Measurements from ENCODE around the gene CDK11B.
A peak's percentile ranks its signal among the peaks of the same experiment; 100 is the strongest.
"Not testable (repeated sequence)": the region's sequence is repeated elsewhere in the genome, so short reads cannot be mapped to it uniquely, and the experiment has no call there.

Gene CDK11B

DNA sequence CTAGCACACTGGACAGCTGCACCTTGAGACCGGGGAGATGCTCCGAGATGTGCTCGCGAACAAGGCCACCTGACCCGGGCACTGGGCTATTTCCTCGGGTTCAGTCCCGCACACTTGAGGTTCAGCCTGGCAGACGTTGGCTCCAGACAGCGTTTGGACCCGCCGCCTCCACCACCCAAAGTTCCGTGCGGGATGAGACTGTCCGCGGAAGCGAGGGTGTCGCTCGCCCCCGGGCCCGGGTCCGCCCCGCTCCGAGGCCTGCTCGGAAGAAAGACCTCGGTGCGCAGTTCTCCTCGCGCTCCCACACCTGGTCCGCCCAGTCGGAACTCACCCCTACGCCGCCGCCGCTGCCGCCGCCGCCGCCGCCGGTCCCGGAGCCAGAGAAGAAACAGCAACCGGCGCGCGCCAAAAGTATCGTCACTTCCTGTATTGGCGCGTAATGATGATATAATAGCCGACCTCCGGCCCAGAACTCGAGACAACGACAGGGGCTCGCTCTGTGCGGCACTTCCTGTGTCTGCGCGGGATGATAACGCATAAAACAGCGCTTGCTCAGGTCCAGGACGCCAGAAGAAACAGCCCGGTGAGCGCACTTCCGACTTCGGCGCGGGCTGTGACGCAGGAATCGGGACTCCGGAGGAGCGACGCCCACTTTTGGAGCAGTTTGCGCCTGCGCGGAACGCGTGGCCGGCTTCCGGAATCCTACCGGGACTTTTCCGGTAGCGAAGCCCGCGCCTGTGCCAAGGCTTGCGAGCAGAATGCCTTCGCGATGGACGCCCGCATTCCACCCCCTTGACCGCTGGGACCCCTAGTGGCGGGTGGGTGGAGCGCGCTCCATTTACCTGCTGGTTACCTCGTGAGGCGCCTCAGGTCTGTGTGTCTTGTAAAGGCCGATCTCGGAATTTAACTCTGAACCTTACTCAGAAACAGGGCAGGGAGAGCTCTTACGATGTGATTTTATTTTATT lies at the start of gene CDK11B:
TSS of gene CDK11B (minus strand) at position 422 of the 967 bp plus-strand sequence. CDS start 1,519 bp downstream, outside the sequence.
- TF ChIP-seq, protein P1, sequence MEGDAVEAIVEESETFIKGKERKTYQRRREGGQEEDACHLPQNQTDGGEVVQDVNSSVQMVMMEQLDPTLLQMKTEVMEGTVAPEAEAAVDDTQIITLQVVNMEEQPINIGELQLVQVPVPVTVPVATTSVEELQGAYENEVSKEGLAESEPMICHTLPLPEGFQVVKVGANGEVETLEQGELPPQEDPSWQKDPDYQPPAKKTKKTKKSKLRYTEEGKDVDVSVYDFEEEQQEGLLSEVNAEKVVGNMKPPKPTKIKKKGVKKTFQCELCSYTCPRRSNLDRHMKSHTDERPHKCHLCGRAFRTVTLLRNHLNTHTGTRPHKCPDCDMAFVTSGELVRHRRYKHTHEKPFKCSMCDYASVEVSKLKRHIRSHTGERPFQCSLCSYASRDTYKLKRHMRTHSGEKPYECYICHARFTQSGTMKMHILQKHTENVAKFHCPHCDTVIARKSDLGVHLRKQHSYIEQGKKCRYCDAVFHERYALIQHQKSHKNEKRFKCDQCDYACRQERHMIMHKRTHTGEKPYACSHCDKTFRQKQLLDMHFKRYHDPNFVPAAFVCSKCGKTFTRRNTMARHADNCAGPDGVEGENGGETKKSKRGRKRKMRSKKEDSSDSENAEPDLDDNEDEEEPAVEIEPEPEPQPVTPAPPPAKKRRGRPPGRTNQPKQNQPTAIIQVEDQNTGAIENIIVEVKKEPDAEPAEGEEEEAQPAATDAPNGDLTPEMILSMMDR (IDR thresholded peaks at IDR 0.05; ENCODE audit: low read length, missing control alignments), result peak; percentile 9
- peak; percentile 98 for DNase-seq (ENCODE audit: low read depth)
- H3K4me3 ChIP-seq (replicated peaks; ENCODE audit: low read depth, low read length), result peak within 1 kb of the TSS; percentile 65

GRCh38 chr1:1707897-1708296 lies 49.1 kb upstream of the CDK11B start:
- not testable (repeated sequence) for H3K4me3 ChIP-seq (replicated peaks; ENCODE audit: low read depth, low read length); DNase-seq (ENCODE audit: low read depth)

- DNase-seq (ENCODE audit: low read depth); H3K4me3 ChIP-seq (replicated peaks; ENCODE audit: low read depth, low read length): not testable (repeated sequence)
These were observed 48.4 kb upstream of the CDK11B start for GRCh38 chr1:1707241-1707640.

DNA sequence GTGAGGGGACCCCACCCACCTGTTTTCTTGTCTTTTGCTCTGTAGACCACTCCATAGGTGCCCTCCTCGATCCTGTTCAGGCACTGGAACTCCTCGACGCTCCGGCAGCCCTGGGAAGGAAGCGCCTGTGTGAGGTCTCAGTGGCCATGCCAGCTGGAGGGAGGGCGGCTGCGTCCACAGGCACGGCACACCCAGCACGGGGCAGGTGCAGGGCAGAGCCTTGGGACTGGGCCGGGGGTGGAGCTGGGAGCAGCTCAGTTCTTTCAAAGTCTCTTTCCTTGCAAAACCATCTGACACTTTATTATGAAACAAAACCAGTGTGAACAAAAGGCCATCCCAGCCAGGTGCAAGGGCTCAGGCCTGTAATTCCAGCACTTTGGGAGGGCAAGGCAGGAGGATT lies 46.8 kb upstream of the CDK11B start:
- not testable (repeated sequence) for H3K4me3 ChIP-seq (replicated peaks; ENCODE audit: low read depth, low read length); DNase-seq (ENCODE audit: low read depth)

GRCh38 chr1:1704284-1704957 lies 45.6 kb upstream of the CDK11B start:
- not testable (repeated sequence) for H3K4me3 ChIP-seq (replicated peaks; ENCODE audit: low read depth, low read length); DNase-seq (ENCODE audit: low read depth)

- TF ChIP-seq, protein P1 (IDR thresholded peaks at IDR 0.05; ENCODE audit: low read length, missing control alignments), result no peak
- H3K4me3 ChIP-seq (replicated peaks; ENCODE audit: low read depth, low read length), result no peak overlapping the region
- no peak for DNase-seq (ENCODE audit: low read depth)
These were observed 45.0 kb upstream of the CDK11B start for GRCh38 chr1:1703796-1704195.

GRCh38 chr1:1702506-1702905 lies 43.7 kb upstream of the CDK11B start:
- DNase-seq (ENCODE audit: low read depth), result not testable (repeated sequence)

GRCh38 chr1:1700557-1700956 lies 41.8 kb upstream of the CDK11B start:
- DNase-seq (ENCODE audit: low read depth); H3K4me3 ChIP-seq (replicated peaks; ENCODE audit: low read depth, low read length): not testable (repeated sequence)

More at GRCh38 chr1:1702506-1702905, 43.7 kb upstream of the CDK11B start:
- not testable (repeated sequence) for H3K4me3 ChIP-seq (replicated peaks; ENCODE audit: low read depth, low read length)

- not testable (repeated sequence) for H3K4me3 ChIP-seq (replicated peaks; ENCODE audit: low read depth, low read length); DNase-seq (ENCODE audit: low read depth)
These were observed 41.3 kb upstream of the CDK11B start for GRCh38 chr1:1700067-1700466.

DNA sequence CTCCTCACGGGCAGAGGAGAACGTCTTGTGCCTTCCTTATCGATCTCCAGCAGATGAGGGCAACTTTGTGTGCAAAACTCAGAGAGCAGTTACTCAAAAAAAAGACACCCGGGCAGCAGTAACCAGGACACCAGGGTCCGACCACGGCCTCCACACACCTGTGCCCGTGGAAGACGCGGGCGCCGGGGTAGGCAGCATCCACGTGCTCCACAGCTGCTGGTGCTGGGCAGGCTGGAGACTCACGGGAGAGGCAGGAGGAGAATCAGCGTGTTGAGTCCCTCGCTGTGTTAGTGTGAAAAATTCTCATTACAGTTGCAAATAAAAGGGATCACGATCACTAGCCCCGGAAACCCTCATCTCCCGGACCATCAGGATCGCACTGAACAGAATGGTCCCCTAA lies 40.3 kb upstream of the CDK11B start:
- H3K4me3 ChIP-seq (replicated peaks; ENCODE audit: low read depth, low read length); DNase-seq (ENCODE audit: low read depth): not testable (repeated sequence)

- not testable (repeated sequence) for H3K4me3 ChIP-seq (replicated peaks; ENCODE audit: low read depth, low read length); DNase-seq (ENCODE audit: low read depth)
These were observed 38.8 kb upstream of the CDK11B start for GRCh38 chr1:1697358-1698183.

- not testable (repeated sequence) for DNase-seq (ENCODE audit: low read depth)
These were observed 37.9 kb upstream of the CDK11B start for GRCh38 chr1:1696431-1697357.

DNA sequence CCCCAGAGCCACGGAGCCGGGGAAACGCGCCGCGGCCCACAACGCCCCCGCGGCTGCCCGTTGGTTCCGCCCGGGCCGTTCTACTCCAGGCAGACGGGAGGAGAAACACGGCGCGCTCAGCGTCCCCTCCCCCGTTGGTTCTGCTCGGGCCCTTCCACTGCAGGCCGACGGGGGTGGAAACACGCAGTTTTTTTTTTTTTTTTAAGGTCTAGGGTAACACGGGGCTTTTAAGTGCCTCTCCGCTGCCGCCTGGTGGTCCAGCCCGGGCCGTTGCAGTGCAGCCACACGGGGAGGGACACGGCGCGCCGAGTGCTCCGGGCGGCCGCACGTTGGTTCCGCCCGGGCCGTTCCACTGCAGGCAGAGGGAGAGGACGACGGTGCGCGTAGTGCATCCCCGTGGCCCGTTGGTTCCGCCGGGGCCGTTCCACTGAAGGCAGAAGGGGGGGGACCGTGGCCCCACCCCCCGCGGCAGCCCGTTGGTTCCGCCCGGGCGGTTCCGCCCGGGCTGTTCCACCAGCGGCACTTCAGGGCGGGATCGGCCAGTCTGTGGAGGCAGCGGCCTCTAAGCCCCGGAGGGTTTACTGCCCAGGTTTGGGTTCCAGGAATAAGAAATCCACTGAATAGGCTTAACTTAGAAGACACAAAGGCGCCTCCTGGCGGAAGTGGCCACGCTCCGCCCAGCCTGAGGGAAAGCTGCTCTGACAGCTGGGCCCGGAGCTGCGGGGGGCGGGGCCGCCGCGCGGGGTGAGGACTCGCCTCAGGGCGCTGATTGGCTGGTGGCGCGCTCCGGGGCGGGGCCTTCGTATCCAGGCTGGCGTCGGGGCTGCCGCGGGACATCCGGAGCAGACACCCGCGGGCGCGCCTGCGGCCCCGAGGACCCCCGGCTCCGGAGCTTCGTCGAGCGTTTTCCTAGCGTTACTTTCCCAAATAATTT lies 34.2 kb upstream of the CDK11B start, which contains the start of gene SLC35E2B:
TSS of gene SLC35E2B (minus strand) at position 82 of the 934 bp plus-strand sequence. CDS start 16,096 bp downstream, outside the sequence.
- H3K4me3 ChIP-seq (replicated peaks; ENCODE audit: low read depth, low read length), result peak within 1 kb of the TSS; percentile 59
- DNase-seq (ENCODE audit: low read depth), result peak; percentile 96

More at GRCh38 chr1:1696431-1697357, 37.9 kb upstream of the CDK11B start:
- not testable (repeated sequence) for H3K4me3 ChIP-seq (replicated peaks; ENCODE audit: low read depth, low read length)

GRCh38 chr1:1692324-1692713 lies 33.5 kb upstream of the CDK11B start:
- peak; percentile 73 for DNase-seq (ENCODE audit: low read depth)
- peak overlapping the region; percentile 59 for H3K4me3 ChIP-seq (replicated peaks; ENCODE audit: low read depth, low read length)

Measured in fibroblast of pulmonary artery (primary cell).